ENCODE measurements around the gene ACOT12. TPM values are rescaled to one million over a fixed set of nuclear protein-coding genes. Genes with fewer than 3 reads are reported as not detected.

The ACOT12 gene
- total and polyA plus RNA-seq, 8 donors = 0.06 to 0.44 (median 0.40) TPM; not detected in 5

- no peaks in the 10 kb centered on the region for H3K27me3 ChIP-seq
- ATAC-seq = no peak
- H3K36me3 ChIP-seq = no peaks in the 10 kb centered on the region
- no peak for FAIRE-seq
- DNase-seq = no peak
- H3K9me3 ChIP-seq = no peaks in the 10 kb centered on the region
- H3K4me1 ChIP-seq = peaks cover 0 to 5% (median 0%) of the 10 kb centered on the region in 3 donors
- intact Hi-C loops (cut with DNase I) = loop anchor here in 1 of 3 donors (10.0 kb wide), 1 partner anchor 736 kb away; no protein-coding TSS in a partner anchor
- TF ChIP-seq, protein P1, sequence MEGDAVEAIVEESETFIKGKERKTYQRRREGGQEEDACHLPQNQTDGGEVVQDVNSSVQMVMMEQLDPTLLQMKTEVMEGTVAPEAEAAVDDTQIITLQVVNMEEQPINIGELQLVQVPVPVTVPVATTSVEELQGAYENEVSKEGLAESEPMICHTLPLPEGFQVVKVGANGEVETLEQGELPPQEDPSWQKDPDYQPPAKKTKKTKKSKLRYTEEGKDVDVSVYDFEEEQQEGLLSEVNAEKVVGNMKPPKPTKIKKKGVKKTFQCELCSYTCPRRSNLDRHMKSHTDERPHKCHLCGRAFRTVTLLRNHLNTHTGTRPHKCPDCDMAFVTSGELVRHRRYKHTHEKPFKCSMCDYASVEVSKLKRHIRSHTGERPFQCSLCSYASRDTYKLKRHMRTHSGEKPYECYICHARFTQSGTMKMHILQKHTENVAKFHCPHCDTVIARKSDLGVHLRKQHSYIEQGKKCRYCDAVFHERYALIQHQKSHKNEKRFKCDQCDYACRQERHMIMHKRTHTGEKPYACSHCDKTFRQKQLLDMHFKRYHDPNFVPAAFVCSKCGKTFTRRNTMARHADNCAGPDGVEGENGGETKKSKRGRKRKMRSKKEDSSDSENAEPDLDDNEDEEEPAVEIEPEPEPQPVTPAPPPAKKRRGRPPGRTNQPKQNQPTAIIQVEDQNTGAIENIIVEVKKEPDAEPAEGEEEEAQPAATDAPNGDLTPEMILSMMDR (IDR thresholded peaks at IDR 0.05) = no peak
- no peak overlapping the region for H3K4me3 ChIP-seq
- no peak overlapping the region for H3K27ac ChIP-seq
Observed at GRCh38 chr5:81428861-81429260, 34.9 kb upstream of the ACOT12 start.

- DNase-seq (no peak), FAIRE-seq (no peak), ATAC-seq (no peak)
- Histone ChIP-seq H3K36me3 (no peaks in the 10 kb centered on the region), H3K9me3 (no peaks in the 10 kb centered on the region), H3K27me3 (no peaks in the 10 kb centered on the region), H3K4me3 (no peak overlapping the region), H3K4me1 (peaks cover 0 to 5% (median 0%) of the 10 kb centered on the region in 3 donors), H3K27ac (no peak overlapping the region)
- TF ChIP-seq, protein P1 (IDR thresholded peaks at IDR 0.05) = no peak
- intact Hi-C loops (cut with DNase I) = loop anchor here in 1 of 3 donors (10.0 kb wide), 1 partner anchor 736 kb away; no protein-coding TSS in a partner anchor
- 81 to 97% methylated on average over 3 of the region's 3 CpGs for WGBS, 2 donors
Observed at GRCh38 chr5:81428446-81428845, 34.5 kb upstream of the ACOT12 start.

GRCh38 chr5:81427566-81427965, 33.6 kb upstream of the ACOT12 start:
- intact Hi-C loops (cut with DNase I) = loop anchor here in 1 of 3 donors (10.0 kb wide), 1 partner anchor 737 kb away; no protein-coding TSS in a partner anchor
- H3K4me1 ChIP-seq = peaks cover 0 to 5% (median 0%) of the 10 kb centered on the region in 3 donors
- WGBS, 2 donors = 92 to 95% methylated on average over 1 of the region's 1 CpG
- no peak for ATAC-seq
- no peaks in the 10 kb centered on the region for H3K9me3 ChIP-seq
- DNase-seq = no peak
- TF ChIP-seq, protein P1 (IDR thresholded peaks at IDR 0.05) = no peak
- no peak for FAIRE-seq
- H3K36me3 ChIP-seq = no peaks in the 10 kb centered on the region
- no peaks in the 10 kb centered on the region for H3K27me3 ChIP-seq
- H3K4me3 ChIP-seq = no peak overlapping the region
- no peak overlapping the region for H3K27ac ChIP-seq

DNA sequence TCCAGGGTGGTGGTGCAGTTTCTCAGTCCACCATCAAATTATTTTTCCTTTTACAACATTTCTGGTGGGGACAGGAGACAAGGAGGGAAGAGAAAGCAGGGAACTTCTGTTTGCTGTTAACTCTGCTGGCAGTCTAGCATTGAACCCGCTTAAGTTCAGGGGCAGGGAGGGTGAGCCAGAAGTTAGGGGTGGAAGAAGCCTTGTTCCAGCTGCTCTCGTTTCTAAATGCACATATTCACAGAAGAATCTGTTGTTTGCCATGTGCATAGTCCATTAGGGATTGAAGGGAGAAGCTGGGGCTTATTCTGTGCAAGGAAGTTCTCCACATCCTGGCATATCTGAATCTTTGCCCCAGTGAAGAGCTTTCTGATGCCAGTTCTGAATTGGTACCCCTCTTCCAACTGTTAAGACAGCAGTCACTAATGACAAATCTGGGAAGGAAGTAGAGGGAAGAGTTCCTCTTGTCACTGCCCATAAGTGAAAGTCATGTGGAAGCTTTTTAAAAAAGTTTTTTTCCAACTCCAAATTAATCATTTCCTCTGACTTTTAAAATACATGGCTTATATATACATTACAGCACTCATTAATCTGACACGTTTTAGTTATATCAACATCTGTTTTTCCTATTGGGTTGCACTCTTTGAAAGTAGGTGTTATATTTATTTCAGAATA, 32.6 kb upstream of the ACOT12 start:
- no peak for DNase-seq
- WGBS, 2 donors = 57 to 58% methylated on average over 3 of the region's 3 CpGs
- Histone ChIP-seq H3K4me3 (no peak overlapping the region), H3K27ac (no peak overlapping the region), H3K36me3 (peaks cover 0 to 2% (median 0%) of the 10 kb centered on the region in 3 donors), H3K4me1 (peaks cover 0 to 5% (median 0%) of the 10 kb centered on the region in 3 donors), H3K27me3 (no peaks in the 10 kb centered on the region), H3K9me3 (no peaks in the 10 kb centered on the region)
- no peak for ATAC-seq
- no peak for FAIRE-seq
- intact Hi-C loops (cut with DNase I) = loop anchor here in 1 of 3 donors (10.0 kb wide), 1 partner anchor 738 kb away; no protein-coding TSS in a partner anchor
- TF ChIP-seq, protein P1 (IDR thresholded peaks at IDR 0.05) = no peak

GRCh38 chr5:81425569-81425968, 31.6 kb upstream of the ACOT12 start:
- intact Hi-C loops (cut with DNase I) = loop anchor here in 1 of 3 donors (10.0 kb wide), 1 partner anchor 739 kb away; no protein-coding TSS in a partner anchor
- FAIRE-seq = peak; percentile 93
- Histone ChIP-seq H3K9me3 (no peaks in the 10 kb centered on the region), H3K36me3 (peaks cover 0 to 3% (median 0%) of the 10 kb centered on the region in 3 donors), H3K27me3 (no peaks in the 10 kb centered on the region), H3K4me1 (peaks cover 0 to 5% (median 0%) of the 10 kb centered on the region in 3 donors), H3K27ac (no peak overlapping the region), H3K4me3 (no peak overlapping the region)
- no peak for DNase-seq
- TF ChIP-seq, protein P1 (IDR thresholded peaks at IDR 0.05) = peak in 3 of 4 donors; percentile 35 to 56 (median 45)
- WGBS, 2 donors = 1 to 3% methylated on average over 2 of the region's 2 CpGs
- ATAC-seq = peak in 3 of 4 donors; percentile 75 to 81 (median 78)
